GM23338 (cell line): ENCODE measurements around the gene BTBD19. TPM values are rescaled to one million over a fixed set of nuclear protein-coding genes. Genes with fewer than 3 reads are reported as not detected.
A peak's percentile ranks its signal among the peaks of the same experiment; 100 is the strongest.

ENCODE experiments used
- ATAC-seq: fragments of 200-7000 bp; cut with Tn5 transposase; 3 replicates; pipeline ENCODE4 v1.9.1; 2020
- DNase-seq: peaks from one replicate; pipeline ENCODE4 v3.0.0-alpha.2; 2015; ENCODE audit warnings: low spot score
- H2AFZ ChIP-seq: fragments of 200-600 bp; sonication (generic); 2 replicates; pipeline ENCODE4 v1.8.0; 2016; ENCODE audit warnings: antibody characterized with exemption, mild to moderate bottlenecking, moderate library complexity
- H3F3A ChIP-seq: fragments of 200-600 bp; sonication (generic); replicated peaks from 2 replicates; pipeline ENCODE4 v1.8.0; 2017; ENCODE audit warnings: antibody characterized with exemption, mixed run types, low read depth
- H3K27ac ChIP-seq: fragments of 200-600 bp; sonication (generic); 2 replicates; pipeline ENCODE4 v1.6.1; 2016; ENCODE audit warnings: low read depth
- H3K27me3 ChIP-seq: fragments of 200-600 bp; sonication (generic); 2 replicates; pipeline ENCODE4 v1.8.0; 2016; ENCODE audit warnings: mild to moderate bottlenecking, mixed run types, moderate library complexity; ENCODE audit not compliant: insufficient read depth
- H3K36me3 ChIP-seq: fragments of 200-600 bp; sonication (generic); 2 replicates; pipeline ENCODE4 v1.8.0; 2016; ENCODE audit warnings: mild to moderate bottlenecking; ENCODE audit not compliant: insufficient read depth
- H3K4me1 ChIP-seq: fragments of 200-600 bp; sonication (generic); 2 replicates; pipeline ENCODE4 v1.8.0; 2016; ENCODE audit warnings: mild to moderate bottlenecking, moderate library complexity; ENCODE audit not compliant: insufficient read depth
- H3K4me2 ChIP-seq: fragments of 200-600 bp; sonication (generic); 2 replicates; pipeline ENCODE4 v1.7.1; 2017; ENCODE audit warnings: mixed run types
- H3K4me3 ChIP-seq: fragments of 200-600 bp; sonication (generic); 2 replicates; pipeline ENCODE4 v1.6.1; 2016; ENCODE audit warnings: mixed run types
- H3K79me2 ChIP-seq: fragments of 200-600 bp; sonication (generic); replicated peaks from 2 replicates; pipeline ENCODE4 v1.8.0; 2017; ENCODE audit warnings: mild to moderate bottlenecking; ENCODE audit not compliant: insufficient read depth
- H3K9me2 ChIP-seq: fragments of 200-600 bp; sonication (generic); 2 replicates; pipeline ENCODE4 v1.8.0; 2017; ENCODE audit not compliant: insufficient read depth
- H4K20me1 ChIP-seq: fragments of 200-600 bp; sonication (generic); replicated peaks from 2 replicates; pipeline ENCODE4 v1.8.0; 2017; ENCODE audit warnings: mild to moderate bottlenecking; ENCODE audit not compliant: insufficient read depth
- H3K27ac Mint-ChIP-seq: 2 replicates; pipeline ENCODE4 v1.8.0; 2020; ENCODE audit warnings: inconsistent platforms, mild to moderate bottlenecking, moderate library complexity, mixed read lengths
- H3K27me3 Mint-ChIP-seq: 3 replicates; pipeline ENCODE4 v1.8.0; 2022; ENCODE audit warnings: low read depth, mild to moderate bottlenecking, moderate library complexity, mixed read lengths, inconsistent platforms; ENCODE audit not compliant: insufficient read depth, poor library complexity
- H3K36me3 Mint-ChIP-seq: 3 replicates; pipeline ENCODE4 v1.8.0; 2021; ENCODE audit warnings: low read depth, mild to moderate bottlenecking, inconsistent platforms, moderate library complexity, mixed read lengths
- H3K4me1 Mint-ChIP-seq: 3 replicates; pipeline ENCODE4 v1.8.0; 2020; ENCODE audit warnings: mild to moderate bottlenecking, inconsistent platforms, mixed read lengths
- H3K4me3 Mint-ChIP-seq: 3 replicates; pipeline ENCODE4 v1.8.0; 2021; ENCODE audit warnings: moderate library complexity, mild to moderate bottlenecking, inconsistent platforms, mixed read lengths
- H3K9me3 Mint-ChIP-seq: 3 replicates; pipeline ENCODE4 v1.8.0; 2020; ENCODE audit warnings: moderate library complexity, mild to moderate bottlenecking, inconsistent platforms, mixed read lengths
- CREB1 ChIP-seq: fragments of 250-450 bp; sonication (Bioruptor Pico); IDR thresholded peaks from 2 replicates; pipeline ENCODE4 v1.5.0; 2020; ENCODE audit warnings: low read depth, mild to moderate bottlenecking, moderate library complexity
- EZH2 ChIP-seq: fragments of 200-600 bp; sonication (generic); IDR thresholded peaks from one replicate; pipeline ENCODE4 v1.8.0; 2017; ENCODE audit warnings: antibody characterized with exemption, mild to moderate bottlenecking, low read depth; ENCODE audit not compliant: unreplicated experiment
- EZH2phosphoT487 ChIP-seq: fragments of 200-600 bp; sonication (generic); IDR thresholded peaks from one replicate; pipeline ENCODE4 v1.8.1; 2018; ENCODE audit warnings: antibody characterized with exemption; ENCODE audit not compliant: unreplicated experiment
- JUNB ChIP-seq: IDR thresholded peaks from one replicate; pipeline ENCODE4 v1.6.1; 2016; ENCODE audit warnings: antibody characterized with exemption; ENCODE audit not compliant: unreplicated experiment
- NANOG ChIP-seq: IDR thresholded peaks from 2 replicates; pipeline ENCODE4 v1.6.1; 2016; ENCODE audit warnings: antibody characterized with exemption, borderline replicate concordance
- POLR2AphosphoS5 ChIP-seq: IDR thresholded peaks from 2 replicates; pipeline ENCODE4 v1.6.1; 2016; ENCODE audit warnings: antibody characterized with exemption, low read depth
- STAT1 ChIP-seq: IDR thresholded peaks from one replicate; pipeline ENCODE4 v1.6.1; 2016; ENCODE audit warnings: antibody characterized with exemption; ENCODE audit not compliant: unreplicated experiment
- ZNF114 ChIP-seq: fragments of 250-450 bp; sonication (Bioruptor Pico); IDR thresholded peaks from 2 replicates; pipeline ENCODE4 v1.5.0; 2020; ENCODE audit warnings: mild to moderate bottlenecking, moderate library complexity
- ZNF331 ChIP-seq: fragments of 250-450 bp; sonication (Bioruptor Pico); IDR thresholded peaks from 2 replicates; pipeline ENCODE4 v1.5.0; 2020; ENCODE audit warnings: low read depth, mild to moderate bottlenecking, moderate library complexity
- polyA plus RNA-seq: library from polyadenylated mRNA; unstranded; fragments of >200 nt; fragmentation: Nextera tagmentation; extraction: Ambion mirVana; gene quantifications from 2 replicates; pipeline ENCODE4 v1.2.1, GENCODE V29; 2016
- total RNA-seq: library from RNA; depleted of rRNA; stranded (reverse); fragments of >200 nt; shearing (Covaris generic); gene quantifications from 2 replicates; pipeline ENCODE4 v1.2.3, GENCODE V29; 2014
- TF ChIP-seq, protein P1 (sequence below): IDR thresholded peaks from 2 replicates; pipeline ENCODE4 v1.6.1; 2016; ENCODE audit warnings: antibody characterized with exemption
- TF ChIP-seq, protein P2 (sequence below): IDR thresholded peaks from one replicate; pipeline ENCODE4 v1.6.1; 2018; ENCODE audit warnings: antibody characterized with exemption; ENCODE audit not compliant: unreplicated experiment
- TF ChIP-seq, protein P3 (sequence below), 2 experiments: fragments of 200-600 bp in 1 of 2; sonication (generic) in 1 of 2; conservative IDR thresholded peaks; 2 replicates each; pipeline versions ENCODE4 v1.5.1 to v1.6.1; 2016 to 2017; ENCODE audit warnings: antibody characterized with exemption in 2 of 2, low read depth in 2 of 2, mild to moderate bottlenecking in 2 of 2, moderate library complexity in 1 of 2
- TF ChIP-seq, protein P4 (sequence below): fragments of 250-450 bp; sonication (Bioruptor Pico); IDR thresholded peaks from 2 replicates; pipeline ENCODE4 v1.5.0; 2020; ENCODE audit warnings: mild to moderate bottlenecking, moderate library complexity

Gene BTBD19
- total and polyA plus RNA-seq, 2 experiments from 2014 or later, result 0.37 to 0.66 TPM

DNA sequence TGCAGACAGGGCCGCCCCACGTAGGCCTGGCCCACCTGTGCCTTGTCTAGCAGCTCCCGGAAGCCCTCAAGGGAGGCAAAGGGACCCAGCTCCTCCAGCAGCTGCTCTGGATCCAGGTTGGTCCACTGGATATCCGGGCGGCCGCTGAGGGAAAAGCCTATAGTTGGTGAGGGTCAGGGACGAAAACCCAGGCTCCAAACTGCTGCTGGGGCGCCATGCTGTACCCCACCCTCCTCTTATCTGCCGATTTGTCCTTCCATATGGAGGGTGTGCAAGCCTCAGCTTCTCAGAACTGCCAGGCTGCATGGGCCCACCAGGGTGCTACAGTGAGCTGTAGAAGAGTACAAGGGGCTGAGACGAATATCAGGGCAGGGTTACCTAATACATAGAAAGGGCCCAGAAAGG, 22.6 kb downstream of the BTBD19 start:
- H3K36me3 Mint-ChIP-seq, result no peaks in the 10 kb centered on the region

More for the DNA sequence above, 22.6 kb downstream of the BTBD19 start:
- Histone ChIP-seq H3K4me3 (no peak overlapping the region), H3K36me3 (no peaks in the 10 kb centered on the region), H3K4me1 (no peaks in the 10 kb centered on the region), H3K27me3 (no peaks in the 10 kb centered on the region), H3K4me2 (no peak overlapping the region), H4K20me1 (no peaks in the 10 kb centered on the region), H2AFZ (peak overlapping the region; percentile 78; the same call in 1 of the 2 replicates), H3K27ac (no peak overlapping the region), H3K79me2 (no peaks in the 10 kb centered on the region), H3K9me2 (no peaks in the 10 kb centered on the region), H3F3A (no peaks in the 10 kb centered on the region)
- Mint-ChIP-seq H3K9me3 (no peaks in the 10 kb centered on the region), H3K27ac (no peak overlapping the region), H3K27me3 (peaks cover 5% of the 10 kb centered on the region), H3K4me3 (no peak overlapping the region), H3K4me1 (peaks cover 19% of the 10 kb centered on the region)
- DNase-seq, result no peak
- no peak; the same call in 1 of the 3 replicates for ATAC-seq
- TF ChIP-seq, protein P1, sequence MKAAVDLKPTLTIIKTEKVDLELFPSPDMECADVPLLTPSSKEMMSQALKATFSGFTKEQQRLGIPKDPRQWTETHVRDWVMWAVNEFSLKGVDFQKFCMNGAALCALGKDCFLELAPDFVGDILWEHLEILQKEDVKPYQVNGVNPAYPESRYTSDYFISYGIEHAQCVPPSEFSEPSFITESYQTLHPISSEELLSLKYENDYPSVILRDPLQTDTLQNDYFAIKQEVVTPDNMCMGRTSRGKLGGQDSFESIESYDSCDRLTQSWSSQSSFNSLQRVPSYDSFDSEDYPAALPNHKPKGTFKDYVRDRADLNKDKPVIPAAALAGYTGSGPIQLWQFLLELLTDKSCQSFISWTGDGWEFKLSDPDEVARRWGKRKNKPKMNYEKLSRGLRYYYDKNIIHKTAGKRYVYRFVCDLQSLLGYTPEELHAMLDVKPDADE, result no peak
- no peak for TF ChIP-seq NANOG
- no peak for TF ChIP-seq CREB1
- TF ChIP-seq POLR2AphosphoS5, result no peak
- no peak for TF ChIP-seq ZNF331 (CRISPR knock-in tag)
- no peak for TF ChIP-seq ZNF114
- no peak for TF ChIP-seq JUNB
- no peak for TF ChIP-seq EZH2
- TF ChIP-seq, protein P2, sequence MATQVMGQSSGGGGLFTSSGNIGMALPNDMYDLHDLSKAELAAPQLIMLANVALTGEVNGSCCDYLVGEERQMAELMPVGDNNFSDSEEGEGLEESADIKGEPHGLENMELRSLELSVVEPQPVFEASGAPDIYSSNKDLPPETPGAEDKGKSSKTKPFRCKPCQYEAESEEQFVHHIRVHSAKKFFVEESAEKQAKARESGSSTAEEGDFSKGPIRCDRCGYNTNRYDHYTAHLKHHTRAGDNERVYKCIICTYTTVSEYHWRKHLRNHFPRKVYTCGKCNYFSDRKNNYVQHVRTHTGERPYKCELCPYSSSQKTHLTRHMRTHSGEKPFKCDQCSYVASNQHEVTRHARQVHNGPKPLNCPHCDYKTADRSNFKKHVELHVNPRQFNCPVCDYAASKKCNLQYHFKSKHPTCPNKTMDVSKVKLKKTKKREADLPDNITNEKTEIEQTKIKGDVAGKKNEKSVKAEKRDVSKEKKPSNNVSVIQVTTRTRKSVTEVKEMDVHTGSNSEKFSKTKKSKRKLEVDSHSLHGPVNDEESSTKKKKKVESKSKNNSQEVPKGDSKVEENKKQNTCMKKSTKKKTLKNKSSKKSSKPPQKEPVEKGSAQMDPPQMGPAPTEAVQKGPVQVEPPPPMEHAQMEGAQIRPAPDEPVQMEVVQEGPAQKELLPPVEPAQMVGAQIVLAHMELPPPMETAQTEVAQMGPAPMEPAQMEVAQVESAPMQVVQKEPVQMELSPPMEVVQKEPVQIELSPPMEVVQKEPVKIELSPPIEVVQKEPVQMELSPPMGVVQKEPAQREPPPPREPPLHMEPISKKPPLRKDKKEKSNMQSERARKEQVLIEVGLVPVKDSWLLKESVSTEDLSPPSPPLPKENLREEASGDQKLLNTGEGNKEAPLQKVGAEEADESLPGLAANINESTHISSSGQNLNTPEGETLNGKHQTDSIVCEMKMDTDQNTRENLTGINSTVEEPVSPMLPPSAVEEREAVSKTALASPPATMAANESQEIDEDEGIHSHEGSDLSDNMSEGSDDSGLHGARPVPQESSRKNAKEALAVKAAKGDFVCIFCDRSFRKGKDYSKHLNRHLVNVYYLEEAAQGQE, result no peak
- TF ChIP-seq, protein P3, sequence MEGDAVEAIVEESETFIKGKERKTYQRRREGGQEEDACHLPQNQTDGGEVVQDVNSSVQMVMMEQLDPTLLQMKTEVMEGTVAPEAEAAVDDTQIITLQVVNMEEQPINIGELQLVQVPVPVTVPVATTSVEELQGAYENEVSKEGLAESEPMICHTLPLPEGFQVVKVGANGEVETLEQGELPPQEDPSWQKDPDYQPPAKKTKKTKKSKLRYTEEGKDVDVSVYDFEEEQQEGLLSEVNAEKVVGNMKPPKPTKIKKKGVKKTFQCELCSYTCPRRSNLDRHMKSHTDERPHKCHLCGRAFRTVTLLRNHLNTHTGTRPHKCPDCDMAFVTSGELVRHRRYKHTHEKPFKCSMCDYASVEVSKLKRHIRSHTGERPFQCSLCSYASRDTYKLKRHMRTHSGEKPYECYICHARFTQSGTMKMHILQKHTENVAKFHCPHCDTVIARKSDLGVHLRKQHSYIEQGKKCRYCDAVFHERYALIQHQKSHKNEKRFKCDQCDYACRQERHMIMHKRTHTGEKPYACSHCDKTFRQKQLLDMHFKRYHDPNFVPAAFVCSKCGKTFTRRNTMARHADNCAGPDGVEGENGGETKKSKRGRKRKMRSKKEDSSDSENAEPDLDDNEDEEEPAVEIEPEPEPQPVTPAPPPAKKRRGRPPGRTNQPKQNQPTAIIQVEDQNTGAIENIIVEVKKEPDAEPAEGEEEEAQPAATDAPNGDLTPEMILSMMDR (conservative IDR thresholded peaks at IDR 0.05; ENCODE audit: low read depth in 2 of 2), result no peak
- no peak for TF ChIP-seq EZH2phosphoT487
- TF ChIP-seq, protein P4, sequence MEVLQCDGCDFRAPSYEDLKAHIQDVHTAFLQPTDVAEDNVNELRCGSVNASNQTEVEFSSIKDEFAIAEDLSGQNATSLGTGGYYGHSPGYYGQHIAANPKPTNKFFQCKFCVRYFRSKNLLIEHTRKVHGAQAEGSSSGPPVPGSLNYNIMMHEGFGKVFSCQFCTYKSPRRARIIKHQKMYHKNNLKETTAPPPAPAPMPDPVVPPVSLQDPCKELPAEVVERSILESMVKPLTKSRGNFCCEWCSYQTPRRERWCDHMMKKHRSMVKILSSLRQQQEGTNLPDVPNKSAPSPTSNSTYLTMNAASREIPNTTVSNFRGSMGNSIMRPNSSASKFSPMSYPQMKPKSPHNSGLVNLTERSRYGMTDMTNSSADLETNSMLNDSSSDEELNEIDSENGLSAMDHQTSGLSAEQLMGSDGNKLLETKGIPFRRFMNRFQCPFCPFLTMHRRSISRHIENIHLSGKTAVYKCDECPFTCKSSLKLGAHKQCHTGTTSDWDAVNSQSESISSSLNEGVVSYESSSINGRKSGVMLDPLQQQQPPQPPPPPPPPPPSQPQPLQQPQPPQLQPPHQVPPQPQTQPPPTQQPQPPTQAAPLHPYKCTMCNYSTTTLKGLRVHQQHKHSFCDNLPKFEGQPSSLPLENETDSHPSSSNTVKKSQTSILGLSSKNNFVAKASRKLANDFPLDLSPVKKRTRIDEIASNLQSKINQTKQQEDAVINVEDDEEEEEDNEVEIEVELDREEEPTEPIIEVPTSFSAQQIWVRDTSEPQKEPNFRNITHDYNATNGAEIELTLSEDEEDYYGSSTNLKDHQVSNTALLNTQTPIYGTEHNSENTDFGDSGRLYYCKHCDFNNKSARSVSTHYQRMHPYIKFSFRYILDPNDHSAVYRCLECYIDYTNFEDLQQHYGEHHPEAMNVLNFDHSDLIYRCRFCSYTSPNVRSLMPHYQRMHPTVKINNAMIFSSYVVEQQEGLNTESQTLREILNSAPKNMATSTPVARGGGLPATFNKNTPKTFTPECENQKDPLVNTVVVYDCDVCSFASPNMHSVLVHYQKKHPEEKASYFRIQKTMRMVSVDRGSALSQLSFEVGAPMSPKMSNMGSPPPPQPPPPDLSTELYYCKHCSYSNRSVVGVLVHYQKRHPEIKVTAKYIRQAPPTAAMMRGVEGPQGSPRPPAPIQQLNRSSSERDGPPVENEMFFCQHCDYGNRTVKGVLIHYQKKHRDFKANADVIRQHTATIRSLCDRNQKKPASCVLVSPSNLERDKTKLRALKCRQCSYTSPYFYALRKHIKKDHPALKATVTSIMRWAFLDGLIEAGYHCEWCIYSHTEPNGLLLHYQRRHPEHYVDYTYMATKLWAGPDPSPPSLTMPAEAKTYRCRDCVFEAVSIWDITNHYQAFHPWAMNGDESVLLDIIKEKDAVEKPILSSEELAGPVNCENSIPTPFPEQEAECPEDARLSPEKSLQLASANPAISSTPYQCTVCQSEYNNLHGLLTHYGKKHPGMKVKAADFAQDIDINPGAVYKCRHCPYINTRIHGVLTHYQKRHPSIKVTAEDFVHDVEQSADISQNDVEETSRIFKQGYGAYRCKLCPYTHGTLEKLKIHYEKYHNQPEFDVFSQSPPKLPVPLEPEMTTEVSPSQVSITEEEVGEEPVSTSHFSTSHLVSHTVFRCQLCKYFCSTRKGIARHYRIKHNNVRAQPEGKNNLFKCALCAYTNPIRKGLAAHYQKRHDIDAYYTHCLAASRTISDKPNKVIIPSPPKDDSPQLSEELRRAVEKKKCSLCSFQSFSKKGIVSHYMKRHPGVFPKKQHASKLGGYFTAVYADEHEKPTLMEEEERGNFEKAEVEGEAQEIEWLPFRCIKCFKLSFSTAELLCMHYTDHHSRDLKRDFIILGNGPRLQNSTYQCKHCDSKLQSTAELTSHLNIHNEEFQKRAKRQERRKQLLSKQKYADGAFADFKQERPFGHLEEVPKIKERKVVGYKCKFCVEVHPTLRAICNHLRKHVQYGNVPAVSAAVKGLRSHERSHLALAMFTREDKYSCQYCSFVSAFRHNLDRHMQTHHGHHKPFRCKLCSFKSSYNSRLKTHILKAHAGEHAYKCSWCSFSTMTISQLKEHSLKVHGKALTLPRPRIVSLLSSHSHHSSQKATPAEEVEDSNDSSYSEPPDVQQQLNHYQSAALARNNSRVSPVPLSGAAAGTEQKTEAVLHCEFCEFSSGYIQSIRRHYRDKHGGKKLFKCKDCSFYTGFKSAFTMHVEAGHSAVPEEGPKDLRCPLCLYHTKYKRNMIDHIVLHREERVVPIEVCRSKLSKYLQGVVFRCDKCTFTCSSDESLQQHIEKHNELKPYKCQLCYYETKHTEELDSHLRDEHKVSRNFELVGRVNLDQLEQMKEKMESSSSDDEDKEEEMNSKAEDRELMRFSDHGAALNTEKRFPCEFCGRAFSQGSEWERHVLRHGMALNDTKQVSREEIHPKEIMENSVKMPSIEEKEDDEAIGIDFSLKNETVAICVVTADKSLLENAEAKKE (CRISPR knock-in tag), result no peak
- TF ChIP-seq STAT1, result no peak
